ENCODE measurements around the gene ASCC1.

The ASCC1 gene

DNA sequence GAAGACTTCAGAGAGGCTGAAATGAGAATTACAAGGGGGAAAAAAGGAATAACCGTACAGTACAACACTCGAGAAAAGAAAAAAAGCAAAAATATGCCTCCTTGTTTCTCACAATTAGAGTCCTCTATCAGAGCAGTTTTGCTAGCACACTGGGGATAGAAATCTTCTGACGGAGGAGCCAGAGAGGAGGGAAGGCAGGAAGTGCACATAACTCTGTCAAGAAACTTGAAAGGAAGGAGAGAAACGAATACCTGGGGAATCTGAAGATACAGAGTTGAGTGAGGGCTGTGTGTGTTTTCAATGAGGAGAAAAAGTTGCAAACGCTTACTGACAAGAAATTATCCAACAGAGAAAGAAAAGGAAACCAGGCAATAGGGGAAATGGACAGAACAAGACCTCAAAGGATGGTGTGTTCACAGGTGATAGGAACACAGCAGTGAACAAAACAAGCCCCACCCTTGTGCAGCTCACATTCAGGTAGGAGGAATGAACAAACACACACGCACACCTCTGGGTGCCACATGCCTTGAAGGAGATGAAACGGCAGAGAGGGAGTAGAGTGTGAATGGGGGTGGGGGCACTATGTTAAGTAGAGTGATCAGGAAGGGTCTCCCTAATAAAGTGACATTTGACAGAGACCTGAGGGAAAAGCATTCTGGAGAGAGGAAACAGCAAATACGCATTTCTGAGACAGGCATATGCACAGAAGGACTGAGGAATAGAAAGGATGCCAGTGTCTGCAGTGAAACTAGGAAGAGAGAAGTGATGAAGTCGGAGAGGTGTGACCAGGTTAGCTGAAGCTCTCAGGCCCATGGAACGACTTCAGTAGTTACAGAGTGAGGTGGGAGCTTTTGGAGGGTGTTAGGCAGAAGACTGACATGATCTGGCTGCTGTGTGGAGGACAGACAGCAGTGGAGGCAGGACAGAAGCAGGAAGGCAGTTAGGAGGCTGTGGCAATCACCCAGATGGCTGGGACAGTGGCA is 81.0 kb downstream of the ASCC1 start:
- Histone ChIP-seq H4K20me1 (ENCODE audit: low read depth, low read length) (no peaks in the 10 kb centered on the region), H3K9ac (ENCODE audit: low read length) (no peak overlapping the region), H3K36me3 (ENCODE audit: low read length) (no peaks in the 10 kb centered on the region), H3K4me2 (ENCODE audit: low read depth, low read length, poor library complexity, severe bottlenecking) (no peak overlapping the region), H3K27ac (ENCODE audit: low read depth, low read length) (no peak overlapping the region), H3K4me3 (ENCODE audit: insufficient read depth, low read length, poor library complexity, severe bottlenecking) (no peak overlapping the region), H3K9me2 (replicated peaks; ENCODE audit: insufficient read depth, low read length) (no peaks in the 10 kb centered on the region), H3K9me3 (ENCODE audit: insufficient read depth, low read length) (no peaks in the 10 kb centered on the region), H2AFZ (ENCODE audit: low read depth, low read length, severe bottlenecking) (no peak overlapping the region), H3K79me2 (ENCODE audit: insufficient read depth, low read length) (no peaks in the 10 kb centered on the region), H3K27me3 (ENCODE audit: low read length) (no peaks in the 10 kb centered on the region), H3F3A (ENCODE audit: insufficient read depth) (no peaks in the 10 kb centered on the region)
- TF ChIP-seq, protein P1, sequence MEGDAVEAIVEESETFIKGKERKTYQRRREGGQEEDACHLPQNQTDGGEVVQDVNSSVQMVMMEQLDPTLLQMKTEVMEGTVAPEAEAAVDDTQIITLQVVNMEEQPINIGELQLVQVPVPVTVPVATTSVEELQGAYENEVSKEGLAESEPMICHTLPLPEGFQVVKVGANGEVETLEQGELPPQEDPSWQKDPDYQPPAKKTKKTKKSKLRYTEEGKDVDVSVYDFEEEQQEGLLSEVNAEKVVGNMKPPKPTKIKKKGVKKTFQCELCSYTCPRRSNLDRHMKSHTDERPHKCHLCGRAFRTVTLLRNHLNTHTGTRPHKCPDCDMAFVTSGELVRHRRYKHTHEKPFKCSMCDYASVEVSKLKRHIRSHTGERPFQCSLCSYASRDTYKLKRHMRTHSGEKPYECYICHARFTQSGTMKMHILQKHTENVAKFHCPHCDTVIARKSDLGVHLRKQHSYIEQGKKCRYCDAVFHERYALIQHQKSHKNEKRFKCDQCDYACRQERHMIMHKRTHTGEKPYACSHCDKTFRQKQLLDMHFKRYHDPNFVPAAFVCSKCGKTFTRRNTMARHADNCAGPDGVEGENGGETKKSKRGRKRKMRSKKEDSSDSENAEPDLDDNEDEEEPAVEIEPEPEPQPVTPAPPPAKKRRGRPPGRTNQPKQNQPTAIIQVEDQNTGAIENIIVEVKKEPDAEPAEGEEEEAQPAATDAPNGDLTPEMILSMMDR (IDR thresholded peaks at IDR 0.05; ENCODE audit: insufficient read depth, low read length, poor library complexity, severe bottlenecking): no peak
- TF ChIP-seq EZH2phosphoT487 (conservative IDR thresholded peaks at IDR 0.05; ENCODE audit: low read length): no peak

DNA sequence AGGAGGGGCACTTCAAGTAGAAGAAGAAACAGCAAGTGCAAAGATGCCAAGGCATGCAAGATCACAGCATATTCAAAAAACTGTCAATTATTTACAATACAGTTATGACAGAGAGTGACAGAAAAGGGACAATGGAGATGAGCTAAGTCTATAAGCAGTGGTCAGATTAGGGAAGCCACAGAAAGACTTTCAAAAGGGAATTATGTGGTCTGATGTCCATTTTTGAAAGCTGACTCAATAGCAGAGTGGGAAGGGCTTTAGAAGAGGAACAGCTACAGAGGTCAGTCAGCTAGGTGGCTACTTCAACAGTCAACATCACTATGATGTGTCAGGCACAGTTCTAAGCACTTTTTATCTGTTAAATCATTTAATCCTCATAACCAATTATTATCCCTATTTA is 82.6 kb downstream of the ASCC1 start:
- no peaks in the 10 kb centered on the region for H3K36me3 ChIP-seq (ENCODE audit: low read length)
- H3K4me2 ChIP-seq (ENCODE audit: low read depth, low read length, poor library complexity, severe bottlenecking): no peak overlapping the region
- H3K9ac ChIP-seq (ENCODE audit: low read length): no peak overlapping the region
- no peaks in the 10 kb centered on the region for H3K27me3 ChIP-seq (ENCODE audit: low read length)
- no peaks in the 10 kb centered on the region for H3K9me2 ChIP-seq (replicated peaks; ENCODE audit: insufficient read depth, low read length)
- no peak overlapping the region for H2AFZ ChIP-seq (ENCODE audit: low read depth, low read length, severe bottlenecking)
- H3K79me2 ChIP-seq (ENCODE audit: insufficient read depth, low read length): no peaks in the 10 kb centered on the region
- no peaks in the 10 kb centered on the region for H4K20me1 ChIP-seq (ENCODE audit: low read depth, low read length)
- no peak overlapping the region for H3K4me3 ChIP-seq (ENCODE audit: insufficient read depth, low read length, poor library complexity, severe bottlenecking)
- no peaks in the 10 kb centered on the region for H3F3A ChIP-seq (ENCODE audit: insufficient read depth)
- H3K9me3 ChIP-seq (ENCODE audit: insufficient read depth, low read length): no peaks in the 10 kb centered on the region
- no peak overlapping the region for H3K27ac ChIP-seq (ENCODE audit: low read depth, low read length)
- TF ChIP-seq, protein P1 (IDR thresholded peaks at IDR 0.05; ENCODE audit: insufficient read depth, low read length, poor library complexity, severe bottlenecking): no peak

DNA sequence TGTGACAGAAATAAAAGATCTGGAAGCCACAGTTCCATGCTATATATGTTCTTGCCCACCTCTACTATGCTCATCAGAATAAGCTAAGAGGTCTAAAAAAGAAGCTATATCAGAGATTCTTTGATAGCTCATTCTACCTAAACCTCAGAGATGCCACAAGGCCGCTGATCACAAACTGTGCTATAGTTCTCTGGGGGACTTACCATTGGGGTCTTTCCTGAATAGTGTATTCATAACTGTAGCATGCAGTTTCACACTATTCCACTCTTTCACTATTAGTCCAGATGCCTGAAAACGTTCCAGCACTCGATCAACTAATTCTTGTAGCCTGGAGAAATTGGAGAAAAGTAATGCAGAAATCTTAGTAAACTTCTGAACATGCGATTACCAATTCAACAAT is 83.2 kb downstream of the ASCC1 start:
- Histone ChIP-seq H3K36me3 (ENCODE audit: low read length) (no peaks in the 10 kb centered on the region), H3K9me3 (ENCODE audit: insufficient read depth, low read length) (no peaks in the 10 kb centered on the region), H3K9ac (ENCODE audit: low read length) (no peak overlapping the region), H3K27me3 (ENCODE audit: low read length) (no peaks in the 10 kb centered on the region), H3K9me2 (replicated peaks; ENCODE audit: insufficient read depth, low read length) (no peaks in the 10 kb centered on the region), H3K27ac (ENCODE audit: low read depth, low read length) (no peak overlapping the region), H3K4me3 (ENCODE audit: insufficient read depth, low read length, poor library complexity, severe bottlenecking) (no peak overlapping the region), H3K4me2 (ENCODE audit: low read depth, low read length, poor library complexity, severe bottlenecking) (no peak overlapping the region), H2AFZ (ENCODE audit: low read depth, low read length, severe bottlenecking) (no peak overlapping the region), H3K79me2 (ENCODE audit: insufficient read depth, low read length) (no peaks in the 10 kb centered on the region), H3F3A (ENCODE audit: insufficient read depth) (no peaks in the 10 kb centered on the region), H4K20me1 (ENCODE audit: low read depth, low read length) (no peaks in the 10 kb centered on the region)
- no peak for TF ChIP-seq EZH2phosphoT487 (conservative IDR thresholded peaks at IDR 0.05; ENCODE audit: low read length)
- TF ChIP-seq, protein P1 (IDR thresholded peaks at IDR 0.05; ENCODE audit: insufficient read depth, low read length, poor library complexity, severe bottlenecking): no peak

Data from SU-DHL-6 (cell line).